Astrocyte (in vitro differentiated cells and primary cell): ENCODE results near the gene SYPL2.

Source experiments
- CTCF ChIP-seq: IDR thresholded peaks from 2 replicates; pipeline ENCODE4 v1.5.1; 2011; ENCODE audit warnings: low read depth, mild to moderate bottlenecking, inconsistent platforms, low read length, moderate library complexity; ENCODE audit not compliant: insufficient read depth
- EZH2 ChIP-seq: IDR thresholded peaks from 2 replicates; pipeline ENCODE4 v1.6.1; 2012; ENCODE audit warnings: mild to moderate bottlenecking, low read length, inconsistent platforms; ENCODE audit not compliant: insufficient read depth

- TF ChIP-seq CTCF (no peak), EZH2 (no peak)
Measured at GRCh38 chr1:109500941-109501381, 34.6 kb downstream of the SYPL2 start.
